ENCODE data around the gene OR52I2.

The OR52I2 gene

DNA sequence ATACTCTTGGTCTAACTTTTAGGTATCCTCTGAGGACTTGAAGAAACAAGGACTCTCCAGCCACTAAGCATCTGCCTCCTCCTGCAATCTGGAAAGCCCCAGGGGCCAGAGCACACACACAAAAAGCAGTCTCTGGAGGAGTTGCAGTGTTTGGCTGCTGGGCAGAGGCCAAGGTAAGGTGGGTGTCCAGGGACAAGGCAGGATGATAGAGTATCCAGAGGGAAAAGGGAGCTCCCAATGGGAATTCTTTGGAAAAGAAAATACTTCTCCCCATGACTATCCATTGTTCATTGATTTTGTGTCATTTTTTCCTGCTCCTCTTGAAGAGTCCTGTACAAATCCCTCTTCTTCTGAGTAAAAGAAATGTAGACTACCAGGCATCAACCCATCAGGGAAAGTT, at the start of gene OR52I2:
TSS of gene OR52I2 (plus strand) at position 301 of the 400 bp plus-strand sequence.
- no peak for DNase-seq

DNA sequence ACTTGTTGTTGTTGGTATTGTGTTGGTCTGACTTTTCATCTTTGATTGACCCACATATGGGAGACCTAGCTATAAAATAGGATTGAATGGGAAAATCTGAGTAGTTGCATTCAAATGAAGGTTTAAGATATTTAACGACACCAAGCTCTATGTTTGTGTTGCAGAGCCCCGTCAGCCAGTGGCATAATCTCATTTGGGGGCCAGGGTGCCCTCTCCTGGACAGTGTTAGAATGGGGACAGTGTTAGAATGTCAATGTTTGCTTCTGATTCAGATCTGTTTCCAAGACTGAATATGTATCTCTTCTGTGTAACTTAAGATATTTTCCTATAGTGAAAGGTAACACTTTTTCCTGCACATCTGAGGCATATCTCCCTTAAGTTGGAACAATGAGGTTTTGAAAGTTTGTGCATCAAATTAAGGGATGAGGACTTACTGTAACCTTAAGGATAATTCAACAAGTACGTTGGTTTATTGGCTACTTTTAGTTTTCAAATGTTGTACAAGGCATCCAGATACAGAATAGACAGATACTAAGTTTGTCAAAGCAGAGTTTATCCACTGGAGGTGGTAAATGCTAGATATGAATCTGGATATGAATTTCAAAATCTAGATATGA, 41.8 kb upstream of the OR52I2 start:
- DNase-seq: peak; percentile 11

DNA sequence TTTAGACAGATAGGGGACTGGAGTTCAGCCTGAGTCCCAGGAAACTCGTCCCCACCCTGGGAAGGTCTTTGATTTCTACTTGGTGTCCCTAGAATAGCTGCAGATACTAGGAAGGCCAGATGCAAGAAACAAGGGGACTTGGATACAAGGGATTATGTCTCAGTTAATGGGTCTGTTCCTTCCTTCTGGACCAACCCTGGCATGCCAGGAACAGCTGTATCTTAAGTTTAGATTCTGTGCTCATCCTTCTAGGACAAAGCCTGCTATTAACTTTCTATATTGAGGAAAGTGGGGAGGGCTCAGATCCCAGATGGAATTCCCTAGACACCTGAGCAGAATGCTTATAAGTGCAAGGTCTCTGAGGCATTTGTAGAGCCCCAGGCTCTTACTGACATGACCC, 40.5 kb upstream of the OR52I2 start:
- no peak for DNase-seq

DNA sequence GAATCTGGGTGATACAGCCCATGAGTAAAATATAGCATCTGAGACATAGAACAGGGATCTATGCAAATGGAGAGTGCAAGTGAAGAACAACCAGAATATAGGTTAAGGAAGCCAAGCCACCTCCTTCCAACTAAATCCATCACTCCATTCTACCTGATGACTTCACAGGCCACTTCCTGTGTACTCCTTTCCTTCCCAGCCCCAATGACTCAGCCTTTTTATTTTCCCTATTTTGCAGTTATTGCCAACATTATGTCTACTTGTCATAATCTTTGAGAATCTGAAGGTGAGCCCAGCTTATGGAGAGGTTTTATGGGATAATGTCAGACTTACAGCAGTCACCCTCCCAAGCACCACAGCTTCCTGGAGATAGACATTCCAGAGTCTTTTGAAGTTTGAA, 38.0 kb upstream of the OR52I2 start:
- DNase-seq: no peak

DNA sequence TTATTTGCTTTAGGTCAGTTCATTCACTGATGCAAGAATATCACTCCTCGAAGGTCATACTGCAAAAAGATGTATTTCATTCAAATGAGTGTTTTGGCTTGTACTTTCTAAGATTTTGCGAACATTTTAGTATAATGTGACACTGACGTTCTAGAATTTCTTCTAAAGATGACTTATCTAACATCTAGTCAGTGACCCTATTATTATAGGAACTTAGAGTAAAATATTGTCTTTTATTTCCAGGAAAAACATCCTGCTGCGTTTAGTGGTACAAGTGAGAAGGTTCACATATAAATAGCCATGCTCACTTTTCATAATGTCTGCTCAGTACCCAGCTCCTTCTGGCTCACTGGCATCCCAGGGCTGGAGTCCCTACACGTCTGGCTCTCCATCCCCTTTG, 36.7 kb upstream of the OR52I2 start, which contains the start of gene OR52M1:
TSS of gene OR52M1 (plus strand) at position 301 of the 400 bp plus-strand sequence. CDS start at position 301, 0 bp downstream.
- DNase-seq: no peak

DNA sequence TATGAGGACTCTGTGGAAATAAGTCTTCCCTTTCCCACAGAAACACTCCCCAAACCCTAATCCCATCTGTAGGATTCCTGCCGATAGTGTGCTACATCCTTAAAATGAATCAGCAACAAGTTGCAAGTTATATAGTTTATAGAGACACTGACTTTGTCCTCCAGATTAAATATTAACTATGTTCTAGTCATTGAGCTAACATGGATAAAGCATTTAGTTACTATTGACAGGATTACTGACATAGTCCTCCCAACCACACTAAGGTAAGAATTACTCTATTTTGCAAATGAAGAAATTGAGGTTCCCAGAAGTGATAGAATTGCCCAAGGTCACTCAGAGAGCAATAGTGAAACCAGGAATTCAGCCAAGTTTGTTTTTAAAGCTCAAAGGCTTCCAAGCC, 34.7 kb upstream of the OR52I2 start:
- DNase-seq: no peak

DNA sequence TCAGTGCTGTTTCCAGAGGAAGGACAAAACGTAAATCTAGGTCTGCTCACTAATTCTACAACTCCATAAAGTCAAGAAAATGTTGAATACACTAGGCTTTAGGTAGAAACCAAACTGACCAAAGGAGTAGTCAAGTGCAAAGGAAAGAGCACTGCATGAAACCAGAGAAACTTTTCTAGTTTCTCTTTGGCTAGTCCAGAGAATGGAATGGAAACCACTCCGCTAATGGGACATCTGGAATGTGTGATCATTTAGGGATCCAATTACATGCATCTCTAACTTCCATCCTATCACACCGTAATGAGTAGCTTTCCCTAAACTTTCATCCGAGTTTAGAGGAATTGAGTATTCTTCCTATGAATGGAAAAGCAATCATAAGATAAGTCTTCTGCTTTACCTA, 34.1 kb upstream of the OR52I2 start:
- DNase-seq: no peak

DNA sequence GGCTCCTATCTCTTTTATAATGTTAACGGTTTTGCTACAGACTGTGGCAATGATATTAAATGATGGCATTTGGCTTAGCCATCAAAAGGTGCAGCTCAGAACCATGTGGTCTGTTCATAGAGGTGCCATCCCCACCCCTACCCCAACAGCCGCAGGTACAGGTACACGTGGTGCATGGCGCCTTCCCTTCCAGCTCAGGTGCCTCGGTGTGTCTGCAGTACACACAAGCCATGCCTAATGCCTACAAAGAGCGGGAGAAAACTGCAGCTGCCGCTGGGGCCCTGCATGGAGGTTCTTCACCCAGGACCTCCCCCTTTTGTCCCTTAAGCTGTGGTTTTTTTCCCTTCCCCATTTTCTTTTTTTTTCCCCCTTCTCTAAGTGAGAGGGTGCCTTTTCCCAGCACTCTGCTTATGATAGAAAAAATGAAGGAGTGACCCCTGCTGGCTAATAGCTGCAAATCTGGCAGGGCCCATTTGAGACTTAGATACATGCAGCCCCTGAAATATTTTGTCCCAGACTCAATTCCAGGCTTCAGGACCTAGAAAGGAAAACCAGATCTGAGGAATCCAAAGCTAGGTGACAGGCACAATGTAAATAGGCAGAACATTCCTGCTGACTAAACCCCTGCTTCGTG, 30.1 kb upstream of the OR52I2 start:
- DNase-seq: peak; percentile 16

DNA sequence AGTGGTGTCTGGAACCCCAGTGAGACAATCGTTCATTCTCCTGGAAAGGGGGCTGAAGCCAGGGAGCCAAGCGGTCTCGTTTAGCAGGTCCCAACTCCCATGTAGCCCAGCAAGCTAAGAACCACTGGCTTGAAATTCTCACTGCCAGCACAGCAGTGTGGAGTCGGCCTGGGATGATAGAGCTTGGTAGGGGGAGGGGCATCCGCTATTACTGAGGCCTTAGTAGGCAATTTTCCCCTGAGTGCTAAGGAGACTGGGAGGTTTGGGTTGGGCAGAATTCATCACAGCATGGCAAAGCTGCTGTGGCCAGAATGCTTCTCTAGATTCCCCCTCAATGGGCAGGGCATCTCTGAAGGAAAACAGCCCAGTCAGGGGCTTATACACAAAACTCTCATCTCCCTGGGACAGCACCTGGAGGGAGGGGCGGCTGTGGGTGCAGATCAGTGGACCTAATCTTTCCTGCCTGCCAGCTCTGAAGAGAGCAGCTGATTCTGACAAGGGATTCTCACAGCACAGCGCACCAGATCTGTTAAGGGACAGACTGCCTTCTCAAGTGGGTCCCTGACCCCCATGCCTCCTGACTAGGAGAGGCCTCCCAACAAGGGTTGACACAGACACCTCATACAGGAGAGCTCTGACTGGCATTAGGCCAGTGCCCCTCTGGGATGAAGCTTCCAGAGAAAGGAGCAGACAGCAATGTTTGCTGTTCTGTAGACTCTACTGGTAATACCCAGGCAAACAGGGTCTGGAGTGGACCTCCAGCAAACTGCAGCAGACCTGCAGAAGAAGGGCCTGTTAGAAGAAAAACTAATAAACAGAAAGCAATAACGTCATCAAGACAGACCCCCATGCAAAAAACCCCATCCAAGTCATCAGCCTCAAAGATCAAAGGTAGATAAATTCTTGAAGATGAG, 21.8 kb upstream of the OR52I2 start:
- DNase-seq: no peak

DNA sequence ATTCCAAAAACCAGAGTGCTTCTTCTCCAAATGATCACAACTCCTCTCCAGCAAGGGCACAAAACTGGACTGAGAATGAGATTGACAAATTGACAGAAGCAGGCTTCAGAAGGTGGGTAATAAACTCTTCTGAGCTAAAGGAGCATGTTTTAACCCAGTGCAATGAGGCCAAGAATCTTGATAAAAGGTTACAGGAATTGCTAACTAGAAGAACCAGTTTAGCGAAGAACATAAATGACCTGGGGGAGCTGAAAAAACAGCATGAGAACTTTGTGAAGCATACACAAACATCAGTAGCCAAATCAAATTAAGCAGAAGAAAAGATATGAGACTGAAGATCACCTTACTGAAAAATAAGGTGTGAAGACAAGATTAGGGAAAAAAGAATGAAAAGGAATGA, 21.1 kb upstream of the OR52I2 start:
- no peak for DNase-seq

DNA sequence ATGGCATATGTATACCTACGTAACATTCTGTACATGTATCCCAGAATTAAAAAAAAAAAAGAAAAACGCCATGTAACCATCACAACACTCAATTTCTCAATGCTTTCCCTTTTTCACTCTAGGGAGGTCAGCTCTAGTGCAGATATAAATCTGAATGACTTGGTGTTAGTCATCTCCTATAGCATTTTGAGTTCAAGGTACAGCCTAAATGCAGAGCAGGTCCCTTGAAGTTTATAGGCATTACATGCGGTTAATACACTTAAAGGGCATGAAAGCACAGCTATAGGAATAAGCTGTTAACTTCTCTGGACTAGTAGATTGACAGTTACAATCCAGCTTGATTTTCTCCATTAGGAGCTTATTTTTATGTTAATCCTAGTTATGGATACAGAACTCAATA, 16.2 kb upstream of the OR52I2 start:
- no peak for DNase-seq

DNA sequence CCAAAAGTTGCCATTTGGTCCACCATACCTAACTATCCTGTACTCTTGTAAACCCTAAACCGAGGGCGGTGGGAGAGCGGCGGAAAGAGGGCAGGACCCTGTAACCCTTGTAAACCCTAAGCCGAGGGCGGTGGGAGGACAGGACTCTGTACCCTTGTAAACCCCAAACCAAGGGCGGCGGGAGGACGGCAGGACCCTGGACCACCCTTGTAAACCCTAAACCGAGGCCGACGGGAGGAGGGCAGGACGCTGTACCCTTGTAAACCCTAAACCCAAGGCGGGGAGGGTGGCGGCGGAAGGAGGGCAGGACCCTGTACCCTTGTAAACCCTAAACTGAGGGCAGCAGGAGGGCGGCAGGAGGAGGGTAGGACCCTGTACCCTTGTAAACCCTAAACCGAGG, 12.5 kb upstream of the OR52I2 start:
- DNase-seq: no peak

DNA sequence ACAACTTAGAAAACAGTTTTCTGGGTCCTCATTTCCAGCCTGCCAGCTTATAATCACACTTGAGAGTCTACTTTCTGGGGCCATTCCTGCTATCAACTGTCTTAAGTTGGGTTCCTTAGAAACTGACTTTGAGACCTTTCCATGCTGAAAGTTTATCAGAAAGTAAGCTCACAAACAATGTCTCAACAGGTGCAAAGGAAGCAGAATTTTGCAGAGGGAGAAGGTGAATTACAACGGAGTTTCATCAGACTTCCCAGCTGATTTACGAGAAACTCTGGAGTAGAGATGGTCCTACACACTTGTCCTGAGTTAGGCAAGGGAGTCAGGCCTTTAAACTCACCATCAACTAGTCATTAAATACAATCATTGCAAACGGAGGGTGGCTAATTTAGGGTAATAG, 4.7 kb upstream of the OR52I2 start:
- DNase-seq: no peak

DNA sequence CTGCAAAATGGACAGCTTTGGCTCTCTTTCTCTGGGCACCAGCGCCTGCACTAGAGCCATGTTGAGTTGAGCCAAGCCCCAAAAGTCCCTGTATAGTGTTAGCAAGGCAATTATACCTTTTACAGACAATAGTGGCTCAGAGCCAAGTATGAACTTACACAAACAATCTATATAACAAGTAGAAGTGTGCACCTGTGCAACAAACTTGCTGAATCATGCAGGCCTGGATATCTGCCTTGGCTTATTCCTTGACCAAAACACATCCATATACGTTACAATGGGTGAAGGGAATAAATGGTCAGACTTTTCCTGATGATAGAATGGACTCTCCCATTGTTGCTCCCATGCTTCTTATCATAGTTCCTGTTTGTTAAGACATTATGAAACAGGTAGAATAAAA, 3.8 kb upstream of the OR52I2 start:
- no peak for DNase-seq

DNA sequence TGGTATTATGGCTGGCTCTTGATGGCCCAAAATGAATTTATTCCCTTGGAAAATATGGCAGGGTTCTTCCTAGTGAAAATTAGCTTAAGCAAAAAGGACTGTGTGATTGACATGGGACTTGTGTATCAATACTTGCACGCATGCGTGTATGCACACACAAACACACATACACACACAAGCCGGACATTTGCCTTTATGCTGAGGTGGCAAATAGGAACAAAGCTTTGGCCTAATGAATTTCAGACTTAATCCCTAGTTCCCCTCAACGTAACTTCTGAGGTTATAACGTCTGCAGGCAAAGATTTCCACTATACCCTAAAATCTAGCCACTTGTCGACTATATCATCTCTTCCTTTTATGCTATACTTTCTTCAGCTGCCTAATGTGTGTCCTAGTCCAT, 2.9 kb upstream of the OR52I2 start:
- no peak for DNase-seq

DNA sequence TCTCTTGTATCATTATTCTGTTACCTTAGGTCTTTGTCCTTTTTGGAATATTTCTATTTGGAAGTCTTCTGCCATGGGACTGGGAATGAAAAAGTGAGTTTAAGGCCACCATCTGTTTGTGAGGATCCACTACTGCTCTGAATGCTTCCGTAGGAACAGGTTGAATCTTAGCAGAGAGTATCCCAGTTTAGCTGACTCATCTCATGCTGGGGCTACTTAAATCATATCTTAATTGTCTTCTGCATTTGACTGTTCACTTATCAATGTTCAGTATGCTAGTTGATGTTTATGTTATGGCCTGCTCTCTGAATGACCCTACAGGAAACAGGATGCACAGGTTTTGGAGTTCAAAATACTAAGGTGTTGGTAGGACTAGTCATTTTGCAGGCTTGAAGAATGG, 1.4 kb upstream of the OR52I2 start:
- DNase-seq: no peak

DNA sequence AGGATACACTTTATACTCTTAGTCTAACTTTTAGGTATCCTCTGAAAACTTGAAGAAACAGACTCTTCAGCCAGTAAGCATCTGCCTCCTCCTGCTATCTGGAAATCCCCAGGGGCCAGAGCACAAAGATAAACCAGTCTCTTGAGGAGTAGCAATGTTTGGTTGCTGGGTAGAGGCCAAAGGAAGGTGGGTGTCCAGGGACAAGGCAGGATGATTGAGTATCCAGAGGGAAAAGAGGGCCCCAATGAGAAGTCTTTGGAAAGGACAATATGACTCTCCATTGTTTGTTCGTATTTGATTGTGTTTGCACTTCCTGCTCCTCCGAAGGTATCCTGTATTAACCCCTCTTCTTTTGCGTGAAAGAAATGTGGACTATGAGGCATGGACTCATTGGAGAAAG, 7.5 kb downstream of the OR52I2 start:
- no peak for DNase-seq

DNA sequence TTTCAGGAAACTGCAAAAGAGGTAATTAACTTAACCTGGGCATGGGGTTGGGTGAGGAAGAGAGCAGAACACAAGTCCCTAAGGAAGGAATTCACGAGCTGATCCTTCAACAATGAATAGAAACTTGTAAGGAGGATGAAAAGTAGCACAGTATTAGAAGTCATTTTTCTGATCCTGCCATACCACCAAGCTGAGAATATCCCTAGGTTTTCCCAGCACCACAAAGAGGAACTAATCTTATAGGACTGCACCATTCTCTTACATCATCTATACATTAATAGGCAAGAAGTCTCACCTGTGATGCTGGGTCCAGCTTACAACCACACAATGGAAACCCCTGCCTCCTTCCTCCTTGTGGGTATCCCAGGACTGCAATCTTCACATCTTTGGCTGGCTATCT, 12.2 kb downstream of the OR52I2 start, which contains the start of gene OR52I1:
TSS of gene OR52I1 (plus strand) at position 301 of the 400 bp plus-strand sequence. CDS start at position 301, 0 bp downstream.
- no peak for DNase-seq

DNA sequence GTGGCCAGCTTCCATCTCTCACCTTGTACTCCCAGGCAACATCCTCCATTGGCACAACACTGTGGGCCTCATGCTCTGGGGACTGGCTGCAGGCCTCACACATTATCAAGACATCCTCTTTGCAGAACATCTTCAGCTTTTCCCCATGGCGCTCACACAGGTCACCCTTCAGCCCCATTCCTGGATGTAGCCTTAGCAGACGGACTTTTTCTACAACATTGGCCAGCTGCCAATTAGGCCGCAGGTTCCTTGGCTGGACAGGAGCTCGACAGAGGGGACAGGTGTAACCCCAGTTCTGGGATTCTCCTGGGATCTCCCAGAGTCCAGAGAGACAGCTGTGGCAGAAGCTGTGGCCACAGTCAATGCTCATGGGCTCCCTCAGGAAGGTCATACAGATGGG, 23.5 kb downstream of the OR52I2 start:
- no peak for DNase-seq

DNA sequence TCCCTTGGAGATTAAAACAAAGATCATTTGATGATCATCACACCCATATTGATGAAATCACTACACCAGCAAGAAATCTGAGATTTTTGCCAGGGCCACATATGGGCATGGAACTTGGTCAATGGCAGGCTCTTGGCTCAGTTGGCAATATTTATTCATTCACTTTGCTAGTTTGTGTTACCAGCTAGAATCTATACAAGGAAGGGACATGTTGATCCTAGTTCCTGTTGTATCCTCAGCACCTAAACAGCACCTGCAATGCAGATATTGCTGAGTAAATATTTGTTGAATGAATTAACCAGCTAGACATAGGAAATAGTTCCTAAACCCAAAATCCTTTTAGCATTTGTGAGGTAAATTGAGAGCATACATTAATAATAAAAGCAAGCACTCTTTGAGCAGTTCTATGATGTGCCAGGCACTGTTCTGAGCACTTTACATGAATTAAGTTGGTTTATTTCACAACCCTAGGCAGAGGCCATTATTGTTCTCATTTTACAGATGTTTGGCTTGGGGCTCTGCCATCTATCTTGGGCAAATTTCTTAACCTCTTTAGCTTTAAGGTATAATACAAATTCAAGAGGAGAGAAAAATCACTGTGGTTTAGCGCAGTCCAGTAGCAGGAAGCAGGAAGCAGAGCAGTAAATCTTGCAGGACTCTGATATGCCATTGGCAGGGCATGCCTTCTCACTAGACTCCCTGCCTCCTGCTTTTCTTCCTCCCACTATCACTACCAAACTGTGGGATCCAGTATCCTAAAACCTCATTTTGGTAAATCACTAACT, 24.9 kb downstream of the OR52I2 start:
- no peak for DNase-seq

DNA sequence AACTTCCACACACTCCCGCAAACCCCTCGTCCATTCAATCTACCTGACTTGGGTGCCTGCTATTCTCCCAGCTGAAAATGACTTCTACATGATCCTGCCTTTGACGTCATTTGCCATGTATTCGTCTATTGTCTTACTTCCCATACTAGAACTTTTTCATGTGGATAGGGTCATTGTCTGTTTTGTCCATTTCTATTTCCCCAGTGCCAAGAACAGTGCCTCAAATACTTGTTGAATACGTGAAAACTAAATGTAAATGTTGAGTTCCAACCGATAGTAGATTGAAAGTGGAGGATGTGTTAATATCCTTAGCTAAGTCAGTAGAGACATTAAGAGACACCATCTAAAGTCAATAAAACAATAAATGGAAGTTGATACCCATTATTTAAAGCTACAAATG, 25.6 kb downstream of the OR52I2 start:
- DNase-seq: no peak

DNA sequence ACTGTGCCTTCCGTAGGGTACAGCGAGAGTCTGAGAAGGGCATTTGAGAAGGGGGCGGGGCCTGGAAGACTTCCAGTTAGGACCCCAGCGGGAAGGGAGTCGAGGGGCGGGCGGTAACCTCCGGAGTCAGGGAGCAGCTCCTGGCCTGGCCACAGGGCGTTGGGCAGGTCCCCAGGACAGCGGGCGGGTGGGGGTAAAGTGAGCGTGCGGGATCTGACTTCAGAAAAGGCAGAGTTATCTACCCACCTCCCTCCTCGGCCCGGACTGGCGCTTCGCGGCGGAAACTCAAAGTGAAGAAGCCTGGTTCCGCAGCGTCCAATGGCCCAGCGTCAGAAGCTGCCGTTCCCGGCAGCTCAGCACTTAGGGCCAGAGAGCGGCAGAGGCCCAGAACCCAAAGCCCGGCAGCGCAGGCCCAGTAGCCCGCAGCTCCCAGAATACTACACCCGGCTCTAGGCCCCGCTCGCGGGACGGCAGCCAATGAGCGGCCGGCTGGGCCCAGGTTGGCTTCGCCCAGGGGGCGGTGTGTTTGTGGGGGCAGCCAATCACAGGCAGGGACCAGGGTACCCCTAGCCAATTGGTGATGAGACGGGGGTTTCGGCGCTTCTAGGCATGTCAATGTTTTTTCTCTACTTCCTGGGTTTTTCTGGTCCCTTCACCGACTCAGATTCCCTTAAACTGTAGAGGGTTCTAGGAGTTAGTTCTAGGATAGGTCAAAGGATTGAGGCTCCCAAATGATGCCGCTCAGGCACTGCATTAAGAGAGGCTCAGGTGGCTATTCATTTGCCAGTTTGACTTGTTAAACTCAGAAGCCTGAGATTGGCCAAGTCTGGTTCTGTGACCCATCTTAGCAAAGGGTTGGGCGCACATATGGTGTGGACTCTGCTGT, 26.5 kb downstream of the OR52I2 start, which contains the start of gene TRIM68:
TSS of gene TRIM68 (minus strand) at position 451 of the 886 bp plus-strand sequence. CDS start 2,727 bp downstream, outside the sequence.
- peak; percentile 96 for DNase-seq
